Measurements from ENCODE around the gene BIK. TPM values are rescaled to one million over a fixed set of nuclear protein-coding genes. Genes with fewer than 3 reads are reported as not detected.
"Not testable (repeated sequence)": the region's sequence is repeated elsewhere in the genome, so short reads cannot be mapped to it uniquely, and the experiment has no call there.

Gene BIK
- total RNA-seq, 1 donor from 2014 or later, result not detected

DNA sequence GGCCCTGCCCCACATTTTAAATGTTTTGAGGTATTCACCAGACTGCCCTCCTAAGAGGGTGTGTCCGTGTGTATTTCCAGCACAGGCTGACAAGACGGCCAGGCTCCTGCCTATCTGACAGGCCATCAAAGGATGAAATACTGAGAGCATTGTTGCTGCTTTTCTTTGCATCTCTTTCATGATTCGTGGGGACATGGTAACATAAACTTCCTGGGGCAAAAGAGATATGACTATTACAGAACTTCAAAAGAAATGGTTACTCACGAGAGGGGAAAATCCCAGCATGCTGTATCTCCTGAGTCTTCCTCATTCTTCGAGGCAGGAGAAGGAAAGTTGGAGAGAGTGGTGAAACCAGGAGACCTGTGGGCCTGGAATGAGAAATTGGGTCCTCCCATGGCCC, 10.3 kb upstream of the BIK start:
- intact Hi-C loops (cut with DNase I), result no loop called here
- ATAC-seq (ENCODE audit: poor library complexity), result no peak
- no peak for DNase-seq

DNA sequence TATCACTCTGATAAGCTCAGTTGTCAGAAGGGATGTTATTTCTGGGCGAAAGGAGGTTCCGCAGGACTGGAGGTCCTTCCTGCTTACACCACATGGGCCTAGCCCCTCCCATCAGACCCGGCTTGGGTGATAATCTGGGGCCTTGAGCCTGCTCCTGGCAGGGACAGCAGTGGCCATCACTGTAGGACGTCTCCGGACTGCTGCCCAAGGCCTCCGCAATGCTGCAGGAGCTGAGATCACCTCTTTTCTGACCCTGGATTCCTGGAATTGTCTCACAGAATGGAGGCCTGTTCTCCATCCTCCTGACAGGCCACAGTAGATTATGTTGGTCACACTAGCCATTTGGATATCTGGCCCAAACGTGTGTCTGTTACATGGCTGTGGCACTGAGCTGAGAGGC, 9.2 kb upstream of the BIK start:
- peak; percentile 54 for ATAC-seq (ENCODE audit: poor library complexity)
- intact Hi-C loops (cut with DNase I), result no loop called here

DNA sequence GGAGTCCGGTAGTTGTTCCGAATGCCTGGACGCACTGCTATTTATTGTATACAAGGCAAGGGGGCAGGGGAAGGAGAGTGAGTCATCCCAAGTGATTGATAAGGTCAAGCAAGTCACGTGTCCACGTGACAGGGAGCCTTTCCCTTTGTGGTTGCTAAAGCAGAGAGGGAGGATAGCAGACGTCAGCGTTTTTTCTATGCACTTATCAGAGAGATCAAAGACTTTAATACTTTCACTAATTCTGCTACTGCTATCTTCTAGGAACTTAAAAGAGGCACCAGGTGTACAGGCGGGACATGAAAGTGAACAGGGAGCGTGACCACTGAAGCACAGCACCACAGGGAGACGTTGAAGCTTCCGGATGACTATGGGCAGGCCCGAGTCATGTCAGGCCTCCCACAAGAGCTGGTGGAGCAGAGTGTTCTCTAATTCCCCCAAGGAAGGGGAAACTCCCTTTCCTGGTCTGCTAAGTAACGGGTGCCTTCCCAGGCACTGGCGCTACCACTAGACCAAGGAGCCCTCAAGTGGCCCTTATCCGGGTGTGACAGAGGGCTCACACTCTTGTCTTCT, 6.4 kb upstream of the BIK start:
- DNase-seq; intact Hi-C loops (cut with DNase I); ATAC-seq (ENCODE audit: poor library complexity): not testable (repeated sequence)

More for the DNA sequence above, 9.2 kb upstream of the BIK start:
- DNase-seq, result peak; percentile 59

- DNase-seq; ATAC-seq (ENCODE audit: poor library complexity); intact Hi-C loops (cut with DNase I): not testable (repeated sequence)
Measured at GRCh38 chr22:43104950-43105349, 5.6 kb upstream of the BIK start.

DNA sequence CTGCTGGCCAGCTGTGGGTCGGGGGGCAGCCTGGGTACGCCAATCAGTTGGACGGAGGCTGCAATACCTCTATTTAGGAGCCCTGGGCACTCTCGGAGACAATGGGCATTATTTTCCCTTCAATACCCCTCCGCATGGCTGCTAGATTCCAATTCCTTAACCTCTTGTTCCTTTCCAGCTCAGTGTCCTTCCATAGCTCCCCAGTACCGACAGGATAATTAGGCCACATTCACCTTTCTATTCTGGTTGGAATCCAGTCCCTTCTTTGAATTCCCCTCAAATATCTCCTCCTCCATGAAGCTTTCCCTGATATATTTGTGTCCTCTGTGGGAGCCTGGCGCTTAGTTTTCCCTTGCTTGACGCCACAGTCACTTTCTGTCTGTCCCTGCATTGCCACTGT, 4.2 kb upstream of the BIK start:
- intact Hi-C loops (cut with DNase I), result no loop called here
- no peak for ATAC-seq (ENCODE audit: poor library complexity)
- no peak for DNase-seq

- DNase-seq, result no peak
- ATAC-seq (ENCODE audit: poor library complexity), result no peak
- intact Hi-C loops (cut with DNase I), result no loop called here
Measured at GRCh38 chr22:43109511-43109910, 1.0 kb upstream of the BIK start.

- ATAC-seq (ENCODE audit: poor library complexity) (no peak), DNase-seq (no peak)
- intact Hi-C loops (cut with DNase I), result no loop called here
Measured at GRCh38 chr22:43109921-43110443, 568 bp upstream of the BIK start.

- intact Hi-C loops (cut with DNase I), result no loop called here
- DNase-seq (peak; percentile 58), ATAC-seq (ENCODE audit: poor library complexity) (peak; percentile 50)
Measured at GRCh38 chr22:43110927-43111623, 525 bp downstream of the BIK start.

- DNase-seq (no peak), ATAC-seq (ENCODE audit: poor library complexity) (no peak)
- intact Hi-C loops (cut with DNase I), result no loop called here
Measured at GRCh38 chr22:43113526-43114251, 3.1 kb downstream of the BIK start.

GRCh38 chr22:43114958-43115357, 4.4 kb downstream of the BIK start:
- intact Hi-C loops (cut with DNase I), result no loop called here
- no peak for ATAC-seq (ENCODE audit: poor library complexity)
- DNase-seq, result no peak

GRCh38 chr22:43116932-43117331, 6.4 kb downstream of the BIK start:
- ATAC-seq (ENCODE audit: poor library complexity), result no peak
- DNase-seq, result no peak

GRCh38 chr22:43118024-43118849, 7.7 kb downstream of the BIK start:
- ATAC-seq (ENCODE audit: poor library complexity) (no peak), DNase-seq (no peak)
- intact Hi-C loops (cut with DNase I), result no loop called here

More at GRCh38 chr22:43116932-43117331, 6.4 kb downstream of the BIK start:
- intact Hi-C loops (cut with DNase I), result no loop called here

DNA sequence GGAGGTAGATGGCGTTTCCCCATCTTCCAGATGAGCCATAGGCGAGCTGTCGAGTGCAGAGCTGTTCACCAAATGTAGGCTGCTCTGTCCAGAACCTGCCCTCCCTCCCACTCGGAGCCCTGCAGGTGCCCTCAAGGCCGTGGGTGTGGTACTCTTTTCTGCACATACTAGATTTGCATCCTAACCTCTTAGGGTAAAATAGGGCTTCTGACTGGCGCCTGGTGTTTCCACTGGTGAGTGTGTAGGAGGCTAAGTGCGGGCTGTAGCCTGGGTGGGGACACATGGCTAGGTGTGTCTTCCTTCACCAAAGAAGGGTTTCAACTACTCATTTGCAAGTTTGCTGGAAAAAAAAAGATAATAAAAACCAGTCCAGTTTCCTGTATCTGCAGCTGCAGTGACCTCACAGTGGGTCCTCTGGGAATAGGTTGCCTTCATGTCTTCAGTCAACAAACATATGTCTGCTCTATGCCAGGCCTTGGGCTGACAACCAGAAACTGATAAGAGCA, 8.5 kb downstream of the BIK start:
- intact Hi-C loops (cut with DNase I), result no loop called here
- ATAC-seq (ENCODE audit: poor library complexity) (no peak), DNase-seq (no peak)

GRCh38 chr22:43126501-43127165, 16.1 kb downstream of the BIK start:
- intact Hi-C loops (cut with DNase I), result no loop called here
- DNase-seq, result no peak
- ATAC-seq (ENCODE audit: poor library complexity), result peak; percentile 15

DNA sequence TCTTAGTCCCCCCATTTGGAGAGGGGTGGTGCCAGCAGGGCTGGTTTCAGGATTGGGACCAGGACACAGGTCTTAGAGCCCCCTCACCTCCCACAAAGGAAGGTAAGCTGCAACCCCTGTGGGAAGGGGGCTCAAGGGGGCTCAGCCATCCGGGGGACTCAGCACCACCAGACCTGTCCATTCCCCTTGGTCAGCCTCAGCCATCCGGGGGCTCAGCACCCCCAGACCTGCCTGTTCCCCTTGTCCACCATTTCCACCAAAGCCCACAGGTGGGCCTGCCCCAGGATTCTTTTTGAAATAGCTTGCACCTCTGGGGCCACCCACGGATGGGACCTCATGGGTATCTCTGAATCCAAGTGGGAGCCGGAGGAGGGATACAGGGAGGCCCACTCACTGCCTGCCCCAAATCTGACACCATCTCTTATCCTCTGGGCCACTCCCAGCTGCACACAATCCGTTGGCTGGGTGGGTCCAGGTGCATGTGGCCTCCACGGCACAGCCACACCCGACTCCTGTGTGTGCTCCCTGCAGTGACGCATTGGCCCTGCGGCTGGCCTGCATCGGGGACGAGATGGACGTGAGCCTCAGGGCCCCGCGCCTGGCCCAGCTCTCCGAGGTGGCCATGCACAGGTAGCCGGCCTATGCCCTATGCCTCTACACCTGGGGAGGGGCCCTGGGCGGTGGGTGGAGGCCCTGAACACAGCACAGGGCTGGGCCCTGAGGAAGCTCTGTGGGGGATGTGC, 16.8 kb downstream of the BIK start:
- ATAC-seq (ENCODE audit: poor library complexity), result no peak
- intact Hi-C loops (cut with DNase I), result no loop called here
- no peak for DNase-seq

DNA sequence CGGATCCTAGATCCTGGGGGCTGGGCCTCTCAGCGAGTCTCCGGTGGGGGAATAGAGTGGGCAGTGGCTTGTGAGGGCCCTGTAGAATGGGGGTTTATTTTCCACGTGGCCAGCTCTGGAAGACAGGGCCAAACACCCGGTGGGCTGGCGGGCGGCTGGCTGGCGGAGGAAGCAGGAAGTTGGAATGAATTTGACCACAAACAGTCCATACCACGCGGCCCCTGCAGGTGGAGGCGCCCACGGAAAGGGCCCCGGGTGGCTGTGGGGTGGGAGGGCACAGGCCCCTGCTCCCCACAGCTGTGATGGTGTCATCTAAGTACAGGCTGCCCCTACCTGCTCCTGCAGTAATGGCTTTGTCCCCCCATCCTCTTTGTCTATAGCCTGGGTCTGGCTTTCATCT, 17.6 kb downstream of the BIK start:
- intact Hi-C loops (cut with DNase I), result no loop called here
- DNase-seq (no peak), ATAC-seq (ENCODE audit: poor library complexity) (no peak)

DNA sequence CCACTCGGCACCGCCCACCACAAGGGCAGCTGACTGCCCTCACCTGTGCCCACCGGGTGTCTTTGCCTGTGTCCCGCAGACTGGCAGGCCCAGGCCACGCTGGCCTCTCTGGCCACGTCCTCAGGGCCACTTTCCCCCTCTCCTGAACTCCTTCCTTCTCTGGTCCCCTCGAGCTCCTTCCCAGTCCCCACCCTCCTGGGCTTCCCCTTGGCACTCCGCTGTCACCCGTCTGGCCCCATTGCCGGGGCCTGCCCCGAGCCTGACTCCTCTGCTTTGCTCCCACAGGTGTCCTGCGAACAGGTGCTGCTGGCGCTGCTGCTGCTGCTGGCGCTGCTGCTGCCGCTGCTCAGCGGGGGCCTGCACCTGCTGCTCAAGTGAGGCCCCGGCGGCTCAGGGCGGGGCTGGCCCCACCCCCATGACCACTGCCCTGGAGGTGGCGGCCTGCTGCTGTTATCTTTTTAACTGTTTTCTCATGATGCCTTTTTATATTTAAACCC, 18.4 kb downstream of the BIK start:
- intact Hi-C loops (cut with DNase I), result no loop called here
- no peak for DNase-seq
- no peak for ATAC-seq (ENCODE audit: poor library complexity)

Data from Right ventricle myocardium superior (tissue), 1 donor.